Osteocyte (in vitro differentiated cells): ENCODE results near the gene C10orf95. TPM values are rescaled to one million over a fixed set of nuclear protein-coding genes. Genes with fewer than 3 reads are reported as not detected.

ENCODE experiments used
- DNase-seq: peaks from one replicate; pipeline ENCODE4 v3.0.0; 2021; ENCODE audit warnings: mixed read lengths; ENCODE audit not compliant: unreplicated experiment; ENCODE audit errors: extremely low spot score
- H3K27ac Mint-ChIP-seq: one replicate; pipeline ENCODE4 v1.8.0; 2021; ENCODE audit warnings: mild to moderate bottlenecking, mixed read lengths; ENCODE audit not compliant: unreplicated experiment
- H3K27me3 Mint-ChIP-seq: one replicate; pipeline ENCODE4 v1.8.0; 2021; ENCODE audit warnings: mixed read lengths; ENCODE audit not compliant: unreplicated experiment
- H3K36me3 Mint-ChIP-seq: one replicate; pipeline ENCODE4 v1.8.0; 2021; ENCODE audit warnings: mixed read lengths; ENCODE audit not compliant: unreplicated experiment
- H3K4me1 Mint-ChIP-seq: one replicate; pipeline ENCODE4 v1.8.0; 2021; ENCODE audit warnings: mixed read lengths; ENCODE audit not compliant: unreplicated experiment
- H3K4me3 Mint-ChIP-seq: one replicate; pipeline ENCODE4 v1.8.0; 2021; ENCODE audit warnings: mild to moderate bottlenecking, moderate library complexity, mixed read lengths; ENCODE audit not compliant: unreplicated experiment
- H3K9me3 Mint-ChIP-seq: one replicate; pipeline ENCODE4 v1.8.0; 2021; ENCODE audit warnings: mixed read lengths; ENCODE audit not compliant: unreplicated experiment
- microRNA-seq: library from miRNA; unstranded; fragments of <30 nt; microRNA quantifications from one replicate; pipeline ENCODE4 v1.1.0, GENCODE V29; 2020; ENCODE audit not compliant: unreplicated experiment
- total RNA-seq: library from RNA; stranded (reverse); gene quantifications from 2 replicates; pipeline ENCODE4 v1.2.1, GENCODE V29; 2021
- TF ChIP-seq, protein P1 (sequence below): fragments of 200-600 bp; sonication (generic); IDR thresholded peaks from 2 replicates; pipeline ENCODE4 v1.5.0; 2021; ENCODE audit warnings: antibody characterized with exemption, mild to moderate bottlenecking, moderate library complexity

The C10orf95 gene
- total RNA-seq, 1 donor from 2014 or later = not detected

DNA sequence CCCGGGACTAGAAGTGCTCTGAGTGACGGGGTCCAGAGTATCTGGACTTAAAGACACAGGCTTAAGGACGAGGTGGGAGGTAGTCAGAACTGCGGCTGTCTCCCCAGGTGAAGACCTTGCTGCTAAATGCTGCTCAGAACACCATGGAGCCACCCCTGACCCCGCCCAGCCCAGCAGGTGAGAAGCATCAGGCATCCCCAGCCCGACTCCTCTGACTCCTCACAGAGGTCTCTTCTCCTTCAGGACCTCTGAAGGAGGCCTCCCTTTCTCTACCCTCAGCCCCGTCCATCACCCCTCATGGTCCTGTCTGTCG is 50.0 kb downstream of the C10orf95 start:
- no peaks in the 10 kb centered on the region for H3K27me3 Mint-ChIP-seq
- H3K36me3 Mint-ChIP-seq = peaks cover 4% of the 10 kb centered on the region
- H3K4me3 Mint-ChIP-seq = no peak overlapping the region
- H3K4me1 Mint-ChIP-seq = peaks cover 23% of the 10 kb centered on the region
- H3K9me3 Mint-ChIP-seq = no peaks in the 10 kb centered on the region
- DNase-seq = no peak
- TF ChIP-seq, protein P1, sequence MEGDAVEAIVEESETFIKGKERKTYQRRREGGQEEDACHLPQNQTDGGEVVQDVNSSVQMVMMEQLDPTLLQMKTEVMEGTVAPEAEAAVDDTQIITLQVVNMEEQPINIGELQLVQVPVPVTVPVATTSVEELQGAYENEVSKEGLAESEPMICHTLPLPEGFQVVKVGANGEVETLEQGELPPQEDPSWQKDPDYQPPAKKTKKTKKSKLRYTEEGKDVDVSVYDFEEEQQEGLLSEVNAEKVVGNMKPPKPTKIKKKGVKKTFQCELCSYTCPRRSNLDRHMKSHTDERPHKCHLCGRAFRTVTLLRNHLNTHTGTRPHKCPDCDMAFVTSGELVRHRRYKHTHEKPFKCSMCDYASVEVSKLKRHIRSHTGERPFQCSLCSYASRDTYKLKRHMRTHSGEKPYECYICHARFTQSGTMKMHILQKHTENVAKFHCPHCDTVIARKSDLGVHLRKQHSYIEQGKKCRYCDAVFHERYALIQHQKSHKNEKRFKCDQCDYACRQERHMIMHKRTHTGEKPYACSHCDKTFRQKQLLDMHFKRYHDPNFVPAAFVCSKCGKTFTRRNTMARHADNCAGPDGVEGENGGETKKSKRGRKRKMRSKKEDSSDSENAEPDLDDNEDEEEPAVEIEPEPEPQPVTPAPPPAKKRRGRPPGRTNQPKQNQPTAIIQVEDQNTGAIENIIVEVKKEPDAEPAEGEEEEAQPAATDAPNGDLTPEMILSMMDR = no peak
- no peak overlapping the region for H3K27ac Mint-ChIP-seq

DNA sequence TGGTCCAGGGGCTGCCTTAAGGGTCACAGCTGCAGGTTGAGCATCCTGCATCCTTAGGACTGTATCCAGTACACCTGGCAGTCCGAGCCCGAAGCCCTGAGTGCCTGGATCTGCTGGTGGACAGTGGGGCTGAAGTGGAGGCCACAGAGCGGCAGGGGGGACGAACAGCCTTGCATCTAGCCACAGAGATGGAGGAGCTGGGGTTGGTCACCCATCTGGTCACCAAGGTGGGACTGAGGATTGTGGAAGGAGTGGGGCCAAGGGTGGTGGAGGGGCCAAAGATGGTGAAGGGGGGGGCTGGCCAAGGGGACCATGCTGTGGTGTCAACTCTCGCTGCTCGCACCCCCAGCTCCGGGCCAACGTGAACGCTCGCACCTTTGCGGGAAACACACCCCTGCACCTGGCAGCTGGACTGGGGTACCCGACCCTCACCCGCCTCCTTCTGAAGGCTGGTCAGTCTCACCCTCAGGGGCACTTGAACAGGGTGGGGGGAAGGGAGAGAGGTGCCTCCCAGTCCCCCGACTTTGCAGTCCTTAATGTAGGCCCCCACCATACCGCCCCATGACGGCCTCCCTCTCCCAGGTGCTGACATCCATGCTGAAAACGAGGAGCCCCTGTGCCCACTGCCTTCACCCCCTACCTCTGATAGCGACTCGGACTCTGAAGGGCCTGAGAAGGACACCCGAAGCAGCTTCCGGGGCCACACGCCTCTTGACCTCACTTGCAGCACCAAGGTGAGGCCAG is 50.6 kb downstream of the C10orf95 start:
- Mint-ChIP-seq H3K36me3 (peaks cover 4% of the 10 kb centered on the region), H3K4me1 (peaks cover 27% of the 10 kb centered on the region), H3K9me3 (no peaks in the 10 kb centered on the region), H3K27me3 (no peaks in the 10 kb centered on the region), H3K4me3 (no peak overlapping the region), H3K27ac (no peak overlapping the region)
- TF ChIP-seq, protein P1 = no peak
- DNase-seq = no peak

DNA sequence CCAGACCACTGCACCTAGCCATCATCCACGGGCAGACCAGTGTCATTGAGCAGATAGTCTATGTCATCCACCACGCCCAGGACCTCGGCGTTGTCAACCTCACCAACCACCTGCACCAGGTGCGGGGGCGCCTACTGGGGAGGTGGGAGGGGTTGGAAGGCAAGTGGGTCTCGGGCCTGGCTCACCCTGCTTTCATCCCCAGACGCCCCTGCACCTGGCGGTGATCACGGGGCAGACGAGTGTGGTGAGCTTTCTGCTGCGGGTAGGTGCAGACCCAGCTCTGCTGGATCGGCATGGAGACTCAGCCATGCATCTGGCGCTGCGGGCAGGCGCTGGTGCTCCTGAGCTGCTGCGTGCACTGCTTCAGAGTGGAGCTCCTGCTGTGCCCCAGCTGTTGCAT is 51.3 kb downstream of the C10orf95 start:
- Mint-ChIP-seq H3K27me3 (no peaks in the 10 kb centered on the region), H3K27ac (peak overlapping the region; percentile 75), H3K4me1 (peaks cover 27% of the 10 kb centered on the region), H3K9me3 (no peaks in the 10 kb centered on the region), H3K36me3 (peaks cover 4% of the 10 kb centered on the region), H3K4me3 (peak overlapping the region; percentile 67)
- TF ChIP-seq, protein P1 = no peak
- DNase-seq = no peak

Small RNA genes within 50 kb of the gene (microRNA-seq; reads per million reads assigned to microRNA genes)
- gene MIR146B = 31.8 reads per million, percentile 38 among the genes with 10 or more reads in this experiment

Other genes starting within 250 kb of the C10orf95 start
- gene ELOVL3, start 225.2 kb downstream of the C10orf95 start, total RNA-seq = not detected in 2 replicates
- 0.31 TPM in 1 of 2 replicates, not detected in the other for gene PITX3, start 210.0 kb downstream of the C10orf95 start, total RNA-seq
- 58.7 and 59.9 TPM in 2 replicates for gene GBF1, start 206.0 kb downstream of the C10orf95 start, total RNA-seq
- 32.5 and 38.6 TPM in 2 replicates for gene NFKB2, start 55.8 kb downstream of the C10orf95 start, total RNA-seq
- gene PSD, start 32.8 kb downstream of the C10orf95 start, total RNA-seq = 0.99 and 1.8 TPM in 2 replicates
- gene FBXL15, start 30.7 kb downstream of the C10orf95 start, total RNA-seq = 9.8 and 10.5 TPM in 2 replicates
- gene CUEDC2, start 19.0 kb downstream of the C10orf95 start, total RNA-seq = 81.3 and 82.1 TPM in 2 replicates
- 120 and 123 TPM in 2 replicates for gene ACTR1A, start 51.2 kb upstream of the C10orf95 start, total RNA-seq
- 16.4 and 16.9 TPM in 2 replicates for gene SUFU, start 52.4 kb upstream of the C10orf95 start, total RNA-seq
- gene TRIM8, start 192.9 kb upstream of the C10orf95 start, total RNA-seq = 63.9 and 66.8 TPM in 2 replicates